GM23248 (cell line): Measurements from ENCODE around the gene GPER1.

Source experiments
- EZH2 ChIP-seq: fragments of 200-600 bp; sonication (generic); IDR thresholded peaks from 2 replicates; pipeline ENCODE4 v1.6.1; 2018; ENCODE audit warnings: antibody characterized with exemption, mild to moderate bottlenecking; ENCODE audit not compliant: insufficient read depth, poor library complexity, severe bottlenecking
- EZH2phosphoT487 ChIP-seq: fragments of 200-600 bp; sonication (generic); IDR thresholded peaks from 2 replicates; pipeline ENCODE4 v1.6.1; 2018; ENCODE audit warnings: antibody characterized with exemption, moderate library complexity, mild to moderate bottlenecking, low read depth; ENCODE audit not compliant: insufficient read depth

DNA sequence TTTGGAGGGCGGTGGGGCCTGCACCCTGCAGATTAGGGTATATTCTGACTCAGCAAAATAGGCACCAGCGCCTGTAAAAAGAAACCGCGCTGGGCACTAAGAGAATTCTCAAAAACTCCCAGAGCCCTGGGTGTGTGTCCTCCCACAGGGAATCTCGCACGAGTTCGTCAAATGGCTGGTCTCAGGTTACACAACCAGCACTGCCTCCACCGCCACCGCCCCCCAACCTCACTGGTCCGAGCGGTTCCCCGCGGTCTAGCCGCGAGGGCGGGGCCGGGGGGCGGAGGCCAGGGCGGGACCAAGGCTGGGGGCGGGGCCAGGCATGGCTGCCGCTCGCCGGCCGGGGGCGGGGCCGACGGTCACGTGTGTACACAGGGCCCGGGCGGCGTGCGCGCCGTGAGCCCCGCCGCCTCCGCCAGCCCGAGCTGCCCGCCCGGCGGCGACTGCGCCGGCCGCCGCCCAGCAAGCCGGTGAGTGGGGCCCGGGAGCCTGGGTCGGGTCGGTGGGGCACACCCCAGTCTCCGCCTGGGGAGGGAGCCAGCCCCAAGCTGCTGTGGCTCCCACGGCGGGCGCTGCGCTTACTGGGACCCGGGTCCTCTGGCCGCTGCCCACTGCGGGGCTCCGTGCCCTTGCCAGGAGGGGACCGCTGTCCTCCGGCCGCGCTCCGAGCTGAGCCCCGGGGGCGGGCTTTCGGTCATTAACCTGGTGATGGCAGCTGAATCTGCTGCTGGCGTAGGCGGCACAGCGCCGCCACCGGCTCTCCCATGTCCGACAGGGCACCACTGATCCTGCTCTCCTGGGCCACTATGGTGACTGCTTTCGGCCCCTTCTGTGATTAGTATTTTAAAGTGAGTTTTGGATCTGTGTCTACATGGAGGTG, 43.5 kb upstream of the GPER1 start, which contains the start of gene GPR146:
- no peak for TF ChIP-seq EZH2phosphoT487
- no peak for TF ChIP-seq EZH2
